ENCODE data around the gene MED12.

Gene MED12

DNA sequence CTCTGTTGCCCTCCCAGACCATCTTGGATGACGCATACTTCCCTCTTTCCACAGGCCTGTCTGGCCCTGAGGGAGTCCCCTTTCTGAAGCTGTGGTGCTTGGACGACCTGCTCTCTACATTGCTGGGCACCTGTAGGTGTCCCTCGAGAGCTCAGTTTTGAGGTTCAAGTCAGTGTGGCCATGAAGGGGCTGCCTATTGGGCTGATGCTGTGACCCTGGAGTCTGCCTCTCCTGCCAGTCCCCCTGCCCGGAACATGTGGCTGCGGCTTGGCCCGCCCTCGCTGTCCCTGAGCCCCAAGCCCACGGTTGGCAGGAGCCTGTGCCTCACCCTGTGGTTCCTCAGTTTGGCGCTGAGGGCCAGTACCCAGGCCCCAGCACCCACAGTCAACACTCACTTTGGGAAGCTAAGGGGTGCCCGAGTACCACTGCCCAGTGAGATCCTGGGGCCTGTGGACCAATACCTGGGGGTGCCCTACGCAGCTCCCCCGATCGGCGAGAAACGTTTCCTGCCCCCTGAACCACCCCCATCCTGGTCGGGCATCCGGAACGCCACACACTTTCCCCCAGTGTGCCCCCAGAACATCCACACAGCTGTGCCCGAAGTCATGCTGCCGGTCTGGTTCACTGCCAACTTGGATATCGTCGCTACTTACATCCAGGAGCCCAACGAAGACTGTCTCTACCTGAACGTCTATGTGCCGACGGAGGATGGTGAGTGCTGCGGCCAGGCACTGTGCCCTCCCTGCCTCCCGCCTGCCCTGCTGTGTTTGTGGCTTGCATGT lies 29.3 kb downstream of the MED12 start:
- no peak overlapping the region for H3K4me3 ChIP-seq (ENCODE audit: severe bottlenecking)
- ATAC-seq (ENCODE audit: low read depth) (no peak), DNase-seq (ENCODE audit: low spot score) (no peak)
- no peaks in the 10 kb centered on the region for H3K9me3 ChIP-seq (ENCODE audit: severe bottlenecking)
- H3K27me3 ChIP-seq (ENCODE audit: insufficient read depth, poor library complexity, severe bottlenecking), result no peaks in the 10 kb centered on the region
- no peaks in the 10 kb centered on the region for H3K36me3 ChIP-seq (ENCODE audit: low read depth)
- no peak overlapping the region for H3K27ac ChIP-seq (ENCODE audit: poor library complexity, severe bottlenecking)
- no peaks in the 10 kb centered on the region for H3K4me1 ChIP-seq (ENCODE audit: insufficient read depth, poor library complexity, severe bottlenecking)
- TF ChIP-seq CTCF (IDR thresholded peaks at IDR 0.05; ENCODE audit: poor library complexity, severe bottlenecking), result no peak

DNA sequence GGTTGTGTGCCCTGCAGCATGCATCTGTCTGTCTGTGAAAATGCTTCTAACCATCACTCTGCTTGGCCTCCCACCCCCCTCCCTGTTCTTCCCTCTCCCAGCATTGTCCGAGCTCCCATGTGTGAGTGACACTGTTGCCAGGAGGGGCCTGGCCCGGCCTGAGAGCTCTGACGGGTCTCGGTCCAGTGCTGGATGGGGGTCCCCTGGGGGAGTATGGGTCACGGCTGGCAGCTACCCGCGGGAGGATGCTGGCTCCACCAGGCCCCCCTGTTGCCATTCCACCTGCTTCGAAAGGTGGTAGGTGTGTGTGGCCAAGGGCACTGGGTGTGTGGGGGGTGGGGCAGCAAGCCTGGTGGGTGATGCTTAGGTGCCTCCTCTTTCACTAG lies 29.9 kb downstream of the MED12 start:
- Histone ChIP-seq H3K9me3 (ENCODE audit: severe bottlenecking) (no peaks in the 10 kb centered on the region), H3K36me3 (ENCODE audit: low read depth) (no peaks in the 10 kb centered on the region), H3K4me3 (ENCODE audit: severe bottlenecking) (no peak overlapping the region), H3K27me3 (ENCODE audit: insufficient read depth, poor library complexity, severe bottlenecking) (no peaks in the 10 kb centered on the region), H3K27ac (ENCODE audit: poor library complexity, severe bottlenecking) (no peak overlapping the region), H3K4me1 (ENCODE audit: insufficient read depth, poor library complexity, severe bottlenecking) (no peaks in the 10 kb centered on the region)
- ATAC-seq (ENCODE audit: low read depth), result no peak
- no peak for TF ChIP-seq CTCF (IDR thresholded peaks at IDR 0.05; ENCODE audit: poor library complexity, severe bottlenecking)
- no peak for DNase-seq (ENCODE audit: low spot score)

DNA sequence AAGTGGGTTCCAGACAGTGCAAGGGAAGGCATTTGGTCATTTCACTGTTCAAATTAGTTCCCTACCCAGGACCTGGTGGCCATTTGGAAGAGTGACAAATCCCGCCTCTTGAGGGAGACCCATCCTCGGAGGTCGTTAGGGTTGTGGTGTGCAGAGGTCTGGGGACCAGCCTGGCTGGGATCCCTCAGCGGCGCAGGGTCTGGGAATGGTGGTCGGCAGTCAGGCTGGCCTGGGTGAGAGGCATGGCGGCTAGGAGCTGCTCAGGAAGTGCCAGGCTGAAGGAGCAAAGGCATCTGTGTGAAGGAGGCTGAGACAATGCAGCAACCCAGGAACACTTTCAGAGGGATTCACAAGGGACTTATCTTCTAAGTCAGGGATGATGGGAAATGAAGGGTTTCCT lies 33.0 kb downstream of the MED12 start:
- no peaks in the 10 kb centered on the region for H3K36me3 ChIP-seq (ENCODE audit: low read depth)
- no peak for TF ChIP-seq CTCF (IDR thresholded peaks at IDR 0.05; ENCODE audit: poor library complexity, severe bottlenecking)

GRCh38 chrX:71154196-71154595 lies 35.8 kb downstream of the MED12 start:
- no peak overlapping the region for H3K27ac ChIP-seq (ENCODE audit: poor library complexity, severe bottlenecking)
- TF ChIP-seq CTCF (IDR thresholded peaks at IDR 0.05; ENCODE audit: poor library complexity, severe bottlenecking), result no peak
- no peaks in the 10 kb centered on the region for H3K9me3 ChIP-seq (ENCODE audit: severe bottlenecking)

More for the DNA sequence above, 33.0 kb downstream of the MED12 start:
- Histone ChIP-seq H3K4me1 (ENCODE audit: insufficient read depth, poor library complexity, severe bottlenecking) (no peaks in the 10 kb centered on the region), H3K9me3 (ENCODE audit: severe bottlenecking) (no peaks in the 10 kb centered on the region), H3K4me3 (ENCODE audit: severe bottlenecking) (no peak overlapping the region), H3K27me3 (ENCODE audit: insufficient read depth, poor library complexity, severe bottlenecking) (no peaks in the 10 kb centered on the region), H3K27ac (ENCODE audit: poor library complexity, severe bottlenecking) (no peak overlapping the region)
- ATAC-seq (ENCODE audit: low read depth), result no peak
- DNase-seq (ENCODE audit: low spot score), result no peak

DNA sequence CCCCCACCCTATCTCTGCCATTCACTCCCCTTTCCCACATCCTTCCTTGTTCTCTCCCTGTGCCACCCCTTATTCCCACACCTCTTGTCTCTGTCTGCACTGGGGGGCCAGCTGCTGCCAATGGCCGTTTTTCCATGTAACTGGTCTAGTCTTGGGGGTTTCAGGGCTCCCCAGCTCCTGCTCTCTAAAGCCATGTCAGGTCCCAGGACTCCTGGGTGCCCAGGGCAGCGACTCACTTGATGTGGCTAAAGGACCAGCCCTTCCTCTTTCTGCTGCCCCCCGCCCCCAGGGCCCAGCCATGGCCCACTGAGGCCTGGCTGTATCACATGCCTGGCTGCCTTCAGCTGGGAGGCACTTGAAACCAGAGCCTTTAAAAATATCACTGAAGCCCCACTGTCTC lies 36.2 kb downstream of the MED12 start:
- Histone ChIP-seq H3K9me3 (ENCODE audit: severe bottlenecking) (no peaks in the 10 kb centered on the region), H3K4me1 (ENCODE audit: insufficient read depth, poor library complexity, severe bottlenecking) (no peaks in the 10 kb centered on the region), H3K4me3 (ENCODE audit: severe bottlenecking) (no peak overlapping the region), H3K27ac (ENCODE audit: poor library complexity, severe bottlenecking) (no peak overlapping the region), H3K27me3 (ENCODE audit: insufficient read depth, poor library complexity, severe bottlenecking) (no peaks in the 10 kb centered on the region), H3K36me3 (ENCODE audit: low read depth) (no peaks in the 10 kb centered on the region)
- DNase-seq (ENCODE audit: low spot score), result no peak
- ATAC-seq (ENCODE audit: low read depth), result no peak
- TF ChIP-seq CTCF (IDR thresholded peaks at IDR 0.05; ENCODE audit: poor library complexity, severe bottlenecking), result no peak

More at GRCh38 chrX:71154196-71154595, 35.8 kb downstream of the MED12 start:
- Histone ChIP-seq H3K27me3 (ENCODE audit: insufficient read depth, poor library complexity, severe bottlenecking) (no peaks in the 10 kb centered on the region), H3K4me3 (ENCODE audit: severe bottlenecking) (no peak overlapping the region), H3K36me3 (ENCODE audit: low read depth) (no peaks in the 10 kb centered on the region), H3K4me1 (ENCODE audit: insufficient read depth, poor library complexity, severe bottlenecking) (no peaks in the 10 kb centered on the region)
- no peak for ATAC-seq (ENCODE audit: low read depth)
- no peak for DNase-seq (ENCODE audit: low spot score)

Data from RWPE2 (cell line).